ENCODE measurements around the gene CEP250. TPM values are rescaled to one million over a fixed set of nuclear protein-coding genes. Genes with fewer than 3 reads are reported as not detected.
A peak's percentile ranks its signal among the peaks of the same experiment; 100 is the strongest.
"Not testable (repeated sequence)": the region's sequence is repeated elsewhere in the genome, so short reads cannot be mapped to it uniquely, and the experiment has no call there.

CEP250 gene
- total RNA-seq, 2 donors from 2014 or later: 22.5 to 23.2 TPM

DNA sequence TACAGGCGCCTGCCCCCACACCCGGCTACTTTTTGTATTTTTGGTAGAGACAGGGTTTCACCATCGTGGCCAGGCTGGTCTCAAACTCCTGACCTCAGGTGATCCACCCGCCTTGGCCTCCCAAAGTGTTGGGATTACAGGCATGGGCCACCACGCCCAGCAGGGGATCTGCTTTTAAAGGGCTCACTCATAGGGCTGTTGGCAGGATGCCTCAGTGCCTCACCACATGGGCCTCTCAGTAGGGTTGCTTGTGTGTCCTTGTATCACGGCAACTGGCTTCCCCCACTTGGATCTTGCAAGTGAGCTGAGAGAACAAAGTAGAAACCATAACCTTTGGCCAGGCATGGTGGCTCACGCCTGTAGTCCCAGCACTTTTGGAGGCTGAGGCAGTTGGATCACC, 89.5 kb downstream of the CEP250 start:
- intact Hi-C loops (cut with DNase I, micrococcal nuclease); ATAC-seq; DNase-seq: not testable (repeated sequence)

DNA sequence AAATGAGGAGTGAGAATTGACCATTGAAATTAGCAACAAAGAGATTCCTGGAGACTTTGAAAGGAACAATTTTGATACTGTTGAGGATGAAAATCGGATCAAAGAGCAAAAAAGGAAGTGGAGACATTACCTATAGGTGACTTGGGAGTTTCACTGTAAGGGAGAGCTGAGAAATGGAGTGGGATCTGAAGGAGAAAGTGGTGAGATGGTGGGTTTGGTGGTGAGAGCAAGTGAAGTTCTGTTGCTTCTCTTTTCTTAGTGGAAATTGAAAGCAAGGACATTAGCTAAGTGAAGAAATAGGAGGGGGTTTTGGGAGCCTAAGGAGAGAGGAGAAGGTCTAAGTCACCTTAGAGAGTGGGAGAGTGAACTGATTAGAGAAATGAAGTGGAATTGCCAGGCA, 90.7 kb downstream of the CEP250 start:
- intact Hi-C loops (cut with DNase I, micrococcal nuclease): no loop called here

DNA sequence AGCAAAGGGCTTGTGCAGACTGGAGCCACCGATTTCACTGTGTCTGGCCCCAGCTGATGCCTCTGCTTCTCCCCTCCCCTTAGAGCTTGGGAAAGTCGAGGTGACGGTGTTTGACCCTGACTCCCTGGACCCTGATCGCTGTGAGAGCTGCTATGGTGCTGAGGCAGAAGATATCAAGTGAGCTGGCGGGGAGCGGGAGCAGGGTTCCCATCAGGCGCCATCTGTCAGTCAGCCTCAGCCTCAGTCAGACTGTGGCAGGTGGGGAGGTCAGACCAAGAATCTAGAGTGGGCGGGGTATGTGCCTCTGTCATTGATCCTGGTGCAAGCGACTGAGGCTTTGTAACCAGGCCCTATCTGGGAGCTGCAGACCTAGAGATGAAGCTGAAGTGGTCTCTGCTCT, 91.9 kb downstream of the CEP250 start:
- ATAC-seq (no peak), DNase-seq (no peak)
- intact Hi-C loops (cut with DNase I, micrococcal nuclease): no loop called here

More for the DNA sequence above, 90.7 kb downstream of the CEP250 start:
- DNase-seq (no peak), ATAC-seq (no peak)

DNA sequence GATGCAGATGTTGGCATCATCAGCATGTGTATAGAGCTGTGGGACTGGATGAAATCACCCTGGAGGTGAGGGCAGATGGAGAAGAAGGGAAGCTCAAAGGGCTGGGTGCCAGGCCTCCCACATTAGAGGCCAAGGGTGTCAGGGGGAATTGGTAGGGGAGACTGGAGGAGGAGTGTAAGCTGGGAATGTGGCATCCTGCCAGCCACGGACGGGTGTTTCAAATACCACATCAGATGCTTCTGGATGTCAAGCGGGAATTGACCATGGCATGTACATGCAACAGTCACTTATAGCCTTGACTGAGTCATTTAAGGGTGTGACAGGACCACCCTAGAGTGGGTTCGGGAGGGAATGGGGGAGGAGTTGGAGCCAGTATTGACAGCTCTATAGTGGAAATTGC, 96.1 kb downstream of the CEP250 start:
- intact Hi-C loops (cut with DNase I, micrococcal nuclease): no loop called here
- DNase-seq (no peak), ATAC-seq (no peak)

DNA sequence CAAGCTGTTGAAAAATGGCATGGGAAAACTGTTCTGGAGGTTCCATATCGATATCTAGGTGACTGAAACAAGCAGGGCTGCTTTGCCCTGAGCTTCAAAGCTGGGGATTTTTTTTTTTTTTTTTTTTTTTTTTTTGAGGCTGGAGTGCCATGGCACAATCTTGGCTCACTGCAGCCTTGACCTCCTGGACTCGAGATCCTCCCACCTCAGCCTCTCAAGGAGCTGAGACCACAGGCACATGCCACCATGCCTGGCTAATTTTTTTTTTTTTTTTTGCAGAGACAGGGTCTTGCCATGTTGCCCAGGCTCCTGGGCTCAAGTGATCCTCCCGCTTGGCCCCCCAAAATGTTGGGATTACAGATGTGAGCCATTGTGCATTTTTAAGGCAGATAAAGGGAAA, 97.5 kb downstream of the CEP250 start:
- DNase-seq: no peak
- intact Hi-C loops (cut with DNase I, micrococcal nuclease): no loop called here

DNA sequence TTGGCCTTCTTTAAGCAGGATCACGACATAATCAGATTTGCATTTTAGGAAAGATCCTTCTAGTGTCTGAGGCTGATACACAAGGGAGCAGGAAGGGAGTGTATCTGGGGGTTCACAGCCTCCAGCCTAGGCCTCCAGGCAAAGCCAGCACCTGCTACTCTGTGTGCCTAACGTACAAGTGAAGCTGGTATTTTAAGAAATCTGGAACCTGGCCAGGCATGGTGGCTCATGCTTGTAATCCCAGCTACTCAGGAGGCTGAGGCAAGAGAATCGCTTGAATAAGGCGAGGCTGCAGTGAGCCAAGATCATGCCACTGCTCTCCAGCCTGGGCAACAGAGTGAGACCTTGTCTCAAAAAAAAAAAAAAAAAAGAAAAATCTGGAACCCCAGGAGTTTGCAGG, 100.1 kb downstream of the CEP250 start:
- intact Hi-C loops (cut with DNase I, micrococcal nuclease); ATAC-seq; DNase-seq: not testable (repeated sequence)

More for the DNA sequence above, 97.5 kb downstream of the CEP250 start:
- no peak for ATAC-seq

DNA sequence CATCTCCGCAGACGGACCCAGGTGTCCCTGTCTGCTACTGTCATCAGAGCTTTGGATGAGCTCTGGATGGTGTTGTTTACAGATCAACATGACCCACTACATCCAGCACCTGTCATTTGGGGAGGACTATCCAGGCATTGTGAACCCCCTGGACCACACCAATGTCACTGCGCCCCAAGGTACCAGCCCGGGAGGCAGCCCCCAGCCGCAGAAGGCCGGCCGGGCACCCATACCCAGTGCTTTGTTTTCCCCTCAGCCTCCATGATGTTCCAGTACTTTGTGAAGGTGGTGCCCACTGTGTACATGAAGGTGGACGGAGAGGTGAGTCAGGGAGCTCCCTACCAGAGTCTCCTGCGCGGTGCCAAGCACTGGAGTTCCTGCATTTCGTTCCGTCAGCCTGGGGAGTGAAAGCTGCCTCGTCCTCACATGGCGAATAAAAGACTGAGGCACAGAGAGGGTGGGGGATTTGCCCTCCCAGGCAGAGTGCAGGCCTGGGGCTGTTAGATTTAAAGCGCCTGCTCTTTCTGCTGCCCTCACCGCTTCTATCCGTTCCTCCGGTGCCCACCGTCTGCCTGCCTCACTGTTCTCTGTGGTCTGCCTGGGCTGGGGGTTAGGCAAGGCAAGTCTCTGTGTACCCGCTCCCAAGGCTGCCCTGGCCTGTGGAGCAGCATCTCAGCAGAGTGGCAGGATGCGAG, 100.7 kb downstream of the CEP250 start:
- no peak for ATAC-seq
- intact Hi-C loops (cut with DNase I, micrococcal nuclease): no loop called here

DNA sequence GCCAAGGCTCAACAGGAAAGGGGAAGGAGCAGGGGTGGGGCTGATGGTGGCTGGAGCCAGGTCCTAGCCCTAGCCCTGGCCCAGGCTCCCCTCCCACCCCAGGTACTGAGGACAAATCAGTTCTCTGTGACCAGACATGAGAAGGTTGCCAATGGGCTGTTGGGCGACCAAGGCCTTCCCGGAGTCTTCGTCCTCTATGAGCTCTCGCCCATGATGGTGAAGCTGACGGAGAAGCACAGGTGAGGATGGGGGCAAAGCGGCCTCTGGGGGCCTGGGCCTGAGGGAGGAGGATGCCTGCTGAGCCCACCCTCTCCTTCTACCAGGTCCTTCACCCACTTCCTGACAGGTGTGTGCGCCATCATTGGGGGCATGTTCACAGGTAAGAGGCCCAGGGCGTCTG, 101.5 kb downstream of the CEP250 start:
- DNase-seq: no peak
- intact Hi-C loops (cut with DNase I, micrococcal nuclease): no loop called here
- no peak for ATAC-seq

More for the DNA sequence above, 100.7 kb downstream of the CEP250 start:
- DNase-seq: no peak

DNA sequence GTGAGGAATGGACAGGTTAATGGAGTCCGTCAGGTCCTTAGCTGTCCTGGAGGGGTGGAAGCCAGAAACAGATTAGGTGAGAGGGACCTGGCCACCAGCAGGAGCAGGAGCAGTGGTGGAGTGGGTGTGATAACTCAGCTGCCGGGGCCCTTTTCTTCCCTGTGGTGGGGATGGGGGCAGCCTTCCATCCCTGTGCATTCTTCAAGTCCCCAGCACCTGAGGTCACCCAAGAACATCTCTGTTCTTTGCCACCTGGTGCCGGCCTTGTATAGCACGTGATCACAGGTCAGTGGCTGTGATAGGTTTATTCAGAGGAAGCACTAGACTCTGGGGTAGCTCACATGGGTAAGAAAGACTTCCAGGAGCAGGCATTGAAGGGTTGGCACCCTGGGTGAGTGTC, 103.1 kb downstream of the CEP250 start:
- ATAC-seq: no peak

DNA sequence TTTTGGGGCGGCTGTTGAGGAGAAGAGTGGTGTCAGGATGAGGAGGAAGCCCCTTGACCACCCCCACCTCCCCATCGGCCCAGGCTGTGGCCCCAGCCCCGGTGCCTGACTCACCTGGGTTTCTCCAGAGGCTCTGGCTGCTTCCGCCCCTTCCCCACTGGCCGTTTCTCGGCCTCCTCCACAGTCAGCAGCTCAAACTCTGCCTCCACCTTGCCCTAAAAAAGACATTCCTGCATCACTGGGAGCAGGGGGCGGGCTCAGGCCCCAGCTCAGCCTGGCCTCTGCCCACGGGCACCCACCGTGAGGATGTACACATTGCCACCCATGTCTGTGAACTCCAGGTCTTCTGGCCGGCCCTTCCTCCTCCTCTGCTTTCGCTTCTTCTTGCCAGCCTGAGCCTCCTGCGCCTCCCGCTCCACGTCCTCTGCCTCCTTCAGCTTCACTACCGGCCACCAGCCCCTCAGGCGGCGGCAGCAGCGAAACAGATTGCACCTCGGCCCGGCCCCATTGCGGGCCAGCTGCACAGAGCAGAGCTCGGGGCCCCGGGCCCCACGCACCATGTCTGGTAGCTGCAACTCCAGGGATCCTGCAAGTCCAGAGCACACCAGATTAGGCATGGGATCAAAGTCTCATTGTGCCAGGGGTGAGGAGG, 103.8 kb downstream of the CEP250 start:
- intact Hi-C loops (cut with DNase I, micrococcal nuclease): no loop called here
- no peak for DNase-seq
- peak; percentile 18 for ATAC-seq

More for the DNA sequence above, 103.1 kb downstream of the CEP250 start:
- intact Hi-C loops (cut with DNase I, micrococcal nuclease): no loop called here
- no peak for DNase-seq

DNA sequence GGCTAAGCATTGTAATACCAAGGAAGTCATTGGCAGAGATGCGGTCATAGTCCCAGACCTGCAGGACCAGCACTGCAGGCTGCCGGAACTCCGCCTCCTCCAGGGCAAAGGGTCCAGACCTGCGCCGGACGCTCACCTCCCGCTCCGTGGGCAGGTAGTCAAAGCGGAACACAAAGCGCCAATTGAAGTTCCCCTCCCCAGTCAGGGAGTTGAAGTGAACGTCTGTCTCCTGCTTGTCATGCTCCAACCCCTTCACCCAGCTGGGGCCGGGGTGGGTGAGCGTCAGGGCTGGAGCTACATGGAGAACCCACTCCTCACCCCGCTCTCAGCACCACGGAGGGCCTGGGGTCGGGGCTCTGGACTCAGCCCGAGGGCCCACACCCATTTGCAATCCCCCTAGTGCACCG, 104.7 kb downstream of the CEP250 start:
- peak; percentile 85 for ATAC-seq
- DNase-seq: peak; percentile 48 to 65
- intact Hi-C loops (cut with DNase I, micrococcal nuclease): no loop called here

DNA sequence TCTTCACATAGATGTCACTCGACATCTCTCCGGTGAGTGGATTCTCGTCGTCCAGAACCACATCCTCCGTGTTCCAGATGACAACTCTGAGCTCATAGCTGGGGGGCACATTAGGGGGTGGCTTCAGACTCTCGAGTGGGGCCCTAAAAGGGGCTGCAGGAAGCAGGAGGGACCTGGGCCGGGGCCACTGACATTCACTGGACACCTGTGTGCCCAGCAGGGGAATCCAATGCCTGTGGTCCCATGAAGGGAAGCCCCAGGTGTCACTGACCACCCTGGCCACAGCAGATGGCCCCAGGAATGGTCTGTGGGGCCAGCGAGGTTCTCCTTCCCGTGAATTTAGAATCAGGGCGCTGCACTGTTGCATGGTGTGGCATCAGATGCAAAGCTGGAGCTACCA, 105.1 kb downstream of the CEP250 start:
- intact Hi-C loops (cut with DNase I, micrococcal nuclease): no loop called here
- no peak for DNase-seq
- no peak for ATAC-seq

DNA sequence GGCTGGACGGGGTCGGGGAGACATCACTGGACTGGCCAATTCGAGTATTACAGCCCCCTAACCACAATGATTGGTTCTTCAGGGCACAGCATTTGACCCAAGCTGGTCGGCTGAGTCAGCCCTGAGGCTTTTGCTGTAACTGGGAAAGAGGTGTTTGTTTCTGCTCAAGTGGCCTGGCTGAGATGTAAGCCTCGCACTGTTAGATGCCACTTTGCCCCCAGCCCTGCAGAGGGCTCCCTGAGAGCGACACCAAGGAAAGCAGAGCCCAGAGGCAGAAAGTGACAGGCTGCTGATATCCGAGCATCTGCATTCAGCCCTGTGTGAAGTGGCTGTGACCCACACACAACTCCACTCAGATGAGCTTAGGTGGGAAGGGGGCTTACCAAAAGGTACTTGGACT, 105.9 kb downstream of the CEP250 start:
- DNase-seq (no peak), ATAC-seq (peak; percentile 70)
- intact Hi-C loops (cut with DNase I, micrococcal nuclease): no loop called here

DNA sequence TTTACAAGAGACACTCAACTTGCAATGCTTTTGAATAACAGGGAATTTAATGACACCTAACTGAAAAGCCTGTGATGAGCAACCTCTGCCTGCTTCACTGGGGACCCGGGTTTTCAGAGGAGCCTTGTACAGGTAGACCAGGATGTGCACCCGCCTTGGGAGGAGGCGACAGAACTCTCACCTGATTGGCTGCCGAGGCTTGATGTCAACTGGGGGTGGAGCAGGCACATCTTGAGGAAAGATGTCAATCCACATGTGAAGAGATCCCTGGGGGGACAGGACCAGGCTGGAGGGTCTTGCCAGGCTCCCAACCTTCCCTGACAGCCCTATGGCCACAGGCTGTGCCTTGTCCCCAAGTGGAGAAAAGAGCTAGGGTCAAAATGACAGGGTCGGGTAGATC, 106.3 kb downstream of the CEP250 start:
- DNase-seq (no peak), ATAC-seq (no peak)
- intact Hi-C loops (cut with DNase I, micrococcal nuclease): no loop called here

DNA sequence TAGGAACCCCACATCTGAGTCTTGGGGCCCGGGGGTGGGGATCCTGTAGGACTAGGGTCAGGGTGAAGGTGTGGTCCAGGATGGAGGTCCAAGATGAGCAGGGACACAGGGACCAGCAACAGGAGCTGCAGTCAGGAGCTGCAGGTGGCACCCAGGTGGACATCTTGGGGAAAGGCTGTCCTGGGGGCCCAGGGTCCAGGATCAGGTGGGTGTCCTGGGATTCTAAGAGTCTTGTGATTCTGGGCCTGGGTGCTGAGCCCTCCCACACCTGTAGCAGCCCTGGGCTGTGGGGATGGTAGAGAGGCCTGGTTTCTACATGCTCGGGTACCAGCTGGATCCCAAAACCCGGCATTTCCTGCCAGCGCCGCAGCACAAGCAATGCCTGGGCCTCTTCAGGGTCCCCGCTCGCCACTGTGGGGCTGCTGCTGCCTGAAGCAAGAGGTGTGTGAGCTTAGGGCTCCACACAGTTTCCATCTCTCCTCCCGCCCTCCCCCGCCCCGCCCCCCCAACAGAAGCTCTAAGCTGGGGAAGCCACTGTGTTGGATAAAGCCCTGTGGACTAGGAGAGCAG, 107.2 kb downstream of the CEP250 start:
- intact Hi-C loops (cut with DNase I, micrococcal nuclease): no loop called here
- ATAC-seq: no peak
- DNase-seq: no peak

DNA sequence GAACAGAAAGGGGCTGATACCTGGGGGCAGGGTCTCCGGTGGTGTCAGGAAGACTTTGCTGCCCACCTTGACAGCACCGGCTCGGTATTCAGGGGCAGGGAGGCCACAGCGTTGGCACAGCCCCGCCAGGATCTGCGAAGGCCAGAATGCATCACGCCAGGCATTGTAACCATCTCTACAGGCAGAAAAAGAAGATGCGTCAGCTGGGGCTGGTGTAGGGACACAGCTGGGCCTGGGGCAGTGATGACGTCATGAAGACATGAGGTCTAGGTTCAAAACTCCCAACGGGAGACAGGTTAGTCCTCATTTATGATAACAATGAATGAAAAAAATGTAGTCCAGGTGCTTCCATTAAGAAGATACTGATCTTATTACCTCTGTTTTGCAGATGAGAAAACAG, 108.4 kb downstream of the CEP250 start:
- ATAC-seq: no peak
- intact Hi-C loops (cut with DNase I, micrococcal nuclease): no loop called here
- no peak for DNase-seq

DNA sequence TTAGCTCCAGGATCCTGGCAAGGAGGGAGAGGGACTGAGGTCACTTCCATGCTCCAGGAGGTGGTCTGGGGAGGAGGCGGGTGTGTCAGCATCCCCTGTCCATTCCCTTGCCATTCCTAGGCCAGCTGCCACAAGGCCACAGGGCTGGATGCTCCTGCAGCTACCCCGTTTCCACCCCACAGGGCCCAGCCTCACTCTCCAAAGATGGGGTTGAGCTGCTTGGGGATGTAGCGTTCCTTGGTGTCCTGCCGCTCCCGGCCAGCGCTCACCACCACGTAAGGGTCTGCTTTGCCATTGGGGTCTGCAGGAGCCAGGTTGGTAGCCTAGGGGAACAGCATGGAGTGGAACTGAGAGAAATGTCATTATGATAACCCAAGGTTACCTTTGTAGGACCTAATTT, 109.5 kb downstream of the CEP250 start:
- intact Hi-C loops (cut with DNase I, micrococcal nuclease): no loop called here
- ATAC-seq: no peak
- DNase-seq: no peak

DNA sequence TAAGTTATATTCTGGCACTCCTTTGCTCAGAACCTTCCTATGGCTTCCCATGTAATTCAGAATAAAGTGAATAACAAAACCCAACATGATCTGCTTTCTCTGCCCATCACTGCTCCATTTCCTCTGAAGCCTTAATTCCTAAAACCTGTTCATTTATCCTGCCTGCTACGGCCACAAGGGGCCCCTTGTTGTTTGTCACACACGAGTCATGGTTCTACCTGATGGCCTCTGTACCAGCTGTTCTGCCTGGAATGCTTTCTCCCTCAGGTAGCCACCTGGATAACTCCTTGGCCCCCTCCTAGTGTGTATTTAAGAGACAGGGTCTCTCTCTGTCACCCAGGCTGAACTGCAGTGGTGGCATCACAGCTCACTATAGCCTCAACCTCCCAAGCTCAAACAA, 113.2 kb downstream of the CEP250 start:
- intact Hi-C loops (cut with DNase I, micrococcal nuclease): no loop called here
- DNase-seq: peak in 1 of 2 donors; percentile 36
- ATAC-seq: peak; percentile 90
